BLaER1 treated with 17β-estradiol and CSF1 and Interleukin-3, amounts not matched to agents 10 nM and 100 nM (cell line): ENCODE results near the gene EDNRB.

Experiments used
- H3K27ac ChIP-seq, 11 experiments: shearing (Covaris generic); formaldehyde crosslinking; 2 replicates each; pipeline ENCODE4 v1.8.1; 2022
- H3K27me3 ChIP-seq, 11 experiments: shearing (Covaris generic); formaldehyde crosslinking; 2 replicates each; pipeline ENCODE4 v1.8.1; 2022
- H3K36me3 ChIP-seq, 11 experiments: shearing (Covaris generic); formaldehyde crosslinking; 2 replicates each; pipeline ENCODE4 v1.8.1; 2022
- H3K4me1 ChIP-seq, 10 experiments: shearing (Covaris generic); formaldehyde crosslinking; 2 replicates each; pipeline ENCODE4 v1.8.1; 2022
- H3K4me2 ChIP-seq, 11 experiments: shearing (Covaris generic); formaldehyde crosslinking; 2 replicates each; pipeline ENCODE4 v1.8.1; 2022
- H3K4me3 ChIP-seq, 10 experiments: shearing (Covaris generic); formaldehyde crosslinking; 2 replicates each; pipeline ENCODE4 v1.8.1; 2022
- H3K9ac ChIP-seq, 11 experiments: shearing (Covaris generic); formaldehyde crosslinking; 2 replicates each; pipeline ENCODE4 v1.8.1; 2022
- H3K9me3 ChIP-seq, 11 experiments: shearing (Covaris generic); formaldehyde crosslinking; replicated peaks in 1 of 11; 2 replicates each; pipeline ENCODE4 v1.8.1; 2022
- H4K20me1 ChIP-seq, 11 experiments: shearing (Covaris generic); formaldehyde crosslinking; 2 replicates each; pipeline ENCODE4 v1.8.1; 2022
- Cebpa-rat ChIP-seq, 11 experiments: shearing (Covaris generic); IDR thresholded peaks; 2 replicates each; pipeline ENCODE4 v1.8.1; 2022

EDNRB gene

DNA sequence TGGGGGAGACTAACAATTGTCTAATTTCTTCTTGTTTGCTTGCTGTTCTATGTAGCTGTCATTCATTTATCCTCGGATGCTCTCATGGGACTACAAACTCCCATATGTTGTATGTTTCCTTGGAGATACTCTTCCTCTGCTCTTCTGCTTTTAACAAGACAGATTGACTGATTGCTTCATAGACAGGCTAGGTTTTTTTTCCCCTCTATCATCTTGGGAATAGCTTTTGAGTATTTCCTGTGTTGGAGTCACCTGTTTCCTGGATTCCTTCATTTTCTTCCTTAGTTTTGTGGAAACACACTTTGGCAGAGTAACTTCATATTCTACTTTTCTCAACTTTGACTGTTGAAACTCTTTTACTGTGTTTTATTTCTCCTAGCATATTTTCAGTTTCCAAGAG is 27.6 kb downstream of the EDNRB start:
- Histone ChIP-seq H3K27me3 (no peaks in the 10 kb centered on the region), H3K4me3 (no peak overlapping the region), H3K4me1 (peaks cover 0 to 5% (median 0%) of the 10 kb centered on the region in 10 experiments; a peak in 1 of 20 replicates), H3K4me2 (peak overlapping the region in 2 of 11 experiments; percentile 5; a peak in 2 of 22 replicates), H3K36me3 (no peaks in the 10 kb centered on the region), H3K27ac (0 out of 22 replicates have a peak overlapping the region, but pooled peaks of 2 of the 11 experiments have one; percentile 2 to 11), H3K9ac (no peak overlapping the region), H3K9me3 (no peaks in the 10 kb centered on the region), H4K20me1 (no peaks in the 10 kb centered on the region)
- no peak for TF ChIP-seq Cebpa-rat (IDR thresholded peaks at IDR 0.05)

DNA sequence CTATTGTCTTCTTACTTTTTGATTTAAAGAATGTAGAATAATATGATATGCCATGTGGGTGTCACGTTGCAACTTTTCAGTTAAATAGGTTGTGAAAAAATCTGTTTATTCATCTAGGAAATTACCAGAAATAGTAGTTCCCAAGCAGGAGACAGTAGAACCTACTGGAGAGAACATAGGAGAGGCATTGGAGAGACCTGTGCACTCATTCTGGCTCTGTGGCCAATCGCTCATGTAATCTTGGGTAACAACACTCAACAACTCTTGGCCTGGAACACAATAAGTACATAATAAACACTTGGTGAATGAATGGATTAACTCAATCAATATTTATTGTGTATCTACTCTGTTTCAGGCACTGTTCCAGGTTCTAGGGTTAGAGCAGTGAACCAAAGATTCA is 35.3 kb downstream of the EDNRB start:
- no peak overlapping the region for H3K9ac ChIP-seq
- no peak overlapping the region for H3K4me3 ChIP-seq
- H3K36me3 ChIP-seq, result no peaks in the 10 kb centered on the region
- H3K27ac ChIP-seq, result no peak overlapping the region
- no peaks in the 10 kb centered on the region for H3K9me3 ChIP-seq
- H4K20me1 ChIP-seq, result no peaks in the 10 kb centered on the region
- no peaks in the 10 kb centered on the region for H3K27me3 ChIP-seq
- TF ChIP-seq Cebpa-rat (IDR thresholded peaks at IDR 0.05), result no peak
- H3K4me1 ChIP-seq, result peaks cover 0 to 5% (median 0%) of the 10 kb centered on the region in 10 experiments; a peak in 1 of 20 replicates
- no peak overlapping the region for H3K4me2 ChIP-seq

- no peak for TF ChIP-seq Cebpa-rat (IDR thresholded peaks at IDR 0.05)
- no peaks in the 10 kb centered on the region for H4K20me1 ChIP-seq
- H3K4me1 ChIP-seq, result peaks cover 0 to 3% (median under 1%) of the 10 kb centered on the region in 10 experiments; a peak in 6 of 20 replicates
- H3K27me3 ChIP-seq, result no peaks in the 10 kb centered on the region
- no peak overlapping the region for H3K4me2 ChIP-seq
- no peak overlapping the region for H3K9ac ChIP-seq
- no peak overlapping the region for H3K4me3 ChIP-seq
- H3K9me3 ChIP-seq, result no peaks in the 10 kb centered on the region
- no peaks in the 10 kb centered on the region for H3K36me3 ChIP-seq
- no peak overlapping the region for H3K27ac ChIP-seq
Observed at GRCh38 chr13:77878190-77878589, 40.4 kb downstream of the EDNRB start.

DNA sequence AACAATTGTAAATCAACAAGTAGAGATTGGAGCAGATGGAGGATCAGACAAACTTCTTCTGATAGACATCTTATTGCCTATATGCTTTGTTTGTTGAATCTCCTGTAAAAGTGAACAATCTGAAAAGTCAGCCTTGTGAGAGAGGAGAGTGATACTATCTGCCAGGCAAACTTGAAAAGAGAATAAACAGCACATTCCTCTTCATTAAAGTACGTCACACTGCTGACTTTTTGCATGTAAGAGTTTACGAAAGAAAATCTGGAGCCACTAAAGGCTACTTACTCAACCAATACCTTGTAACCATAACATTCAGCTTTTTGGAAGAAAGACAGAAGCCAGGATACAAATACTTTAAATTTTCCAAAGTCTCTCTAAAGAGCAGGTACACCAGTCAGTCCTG is 42.5 kb downstream of the EDNRB start:
- Histone ChIP-seq H4K20me1 (no peaks in the 10 kb centered on the region), H3K4me2 (no peak overlapping the region), H3K4me1 (peaks cover 0 to 9% (median 6%) of the 10 kb centered on the region in 10 experiments; a peak in 8 of 20 replicates), H3K27me3 (no peaks in the 10 kb centered on the region), H3K27ac (no peak overlapping the region), H3K9ac (no peak overlapping the region), H3K36me3 (no peaks in the 10 kb centered on the region), H3K4me3 (no peak overlapping the region), H3K9me3 (no peaks in the 10 kb centered on the region)
- TF ChIP-seq Cebpa-rat (IDR thresholded peaks at IDR 0.05), result no peak

- Histone ChIP-seq H3K9ac (no peak overlapping the region), H3K4me2 (no peak overlapping the region), H3K36me3 (no peaks in the 10 kb centered on the region), H3K9me3 (0 out of 22 replicates have a peak, but pooled peaks cover 0 to under 1% (median 0%) of the 10 kb centered on the region in 11 experiments), H3K27ac (no peak overlapping the region), H4K20me1 (no peaks in the 10 kb centered on the region), H3K27me3 (no peaks in the 10 kb centered on the region), H3K4me1 (peaks cover 0 to 9% (median 6%) of the 10 kb centered on the region in 10 experiments; a peak in 8 of 20 replicates), H3K4me3 (no peak overlapping the region)
- TF ChIP-seq Cebpa-rat (IDR thresholded peaks at IDR 0.05), result no peak
Observed at GRCh38 chr13:77874406-77874805, 44.2 kb downstream of the EDNRB start.

- Histone ChIP-seq H4K20me1 (no peaks in the 10 kb centered on the region), H3K9ac (no peak overlapping the region), H3K9me3 (peaks cover 0 to 12% (median 3%) of the 10 kb centered on the region in 11 experiments; a peak in 13 of 22 replicates), H3K4me2 (peak overlapping the region in 5 of 11 experiments; percentile 8 to 14 (median 13); a peak in 6 of 22 replicates), H3K27me3 (no peaks in the 10 kb centered on the region), H3K36me3 (no peaks in the 10 kb centered on the region), H3K4me1 (peaks cover 0 to 9% (median 6%) of the 10 kb centered on the region in 10 experiments; a peak in 8 of 20 replicates), H3K4me3 (no peak overlapping the region), H3K27ac (no peak overlapping the region)
- no peak for TF ChIP-seq Cebpa-rat (IDR thresholded peaks at IDR 0.05)
Observed at GRCh38 chr13:77872995-77873394, 45.6 kb downstream of the EDNRB start.

DNA sequence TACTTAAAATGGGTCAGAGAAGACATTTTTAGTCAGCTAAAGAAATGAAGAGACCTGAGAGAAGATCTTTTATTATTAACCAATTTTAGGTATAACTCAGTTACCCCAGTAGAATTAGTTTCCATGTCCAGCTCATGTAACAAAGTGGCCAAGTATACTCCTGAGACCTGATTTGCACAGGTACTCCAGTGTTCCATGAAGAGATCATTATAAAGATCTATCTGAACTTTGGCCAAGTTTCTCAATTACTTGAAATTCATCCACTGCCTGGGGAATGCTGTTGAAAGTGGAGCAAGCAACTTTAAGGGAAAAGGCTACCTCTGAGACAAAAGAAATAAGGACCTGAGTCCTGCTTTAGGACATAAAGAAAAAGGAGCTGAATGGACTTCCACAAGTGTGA is 47.0 kb downstream of the EDNRB start:
- no peak for TF ChIP-seq Cebpa-rat (IDR thresholded peaks at IDR 0.05)

DNA sequence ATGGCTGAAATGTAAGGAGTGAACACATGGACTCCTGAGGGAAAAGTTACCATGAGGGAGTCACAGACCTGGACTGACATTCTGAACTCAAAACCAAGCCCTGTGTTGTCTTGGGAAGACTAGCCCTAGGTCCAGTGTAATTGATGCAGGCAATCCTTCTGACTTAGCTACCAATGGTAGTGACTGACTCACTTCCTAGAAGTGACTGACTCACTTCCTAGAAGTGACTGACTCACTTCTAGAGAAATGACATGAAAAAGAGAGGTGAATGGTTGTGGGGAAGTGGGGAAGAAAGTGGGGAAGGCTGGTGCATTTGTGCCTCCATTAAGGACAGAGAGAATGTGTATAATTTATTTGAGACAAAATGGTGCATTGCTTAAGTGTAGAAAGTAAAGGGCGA is 49.9 kb downstream of the EDNRB start:
- no peaks in the 10 kb centered on the region for H3K36me3 ChIP-seq
- no peak overlapping the region for H3K9ac ChIP-seq
- TF ChIP-seq Cebpa-rat (IDR thresholded peaks at IDR 0.05), result no peak
- no peak overlapping the region for H3K27ac ChIP-seq
- H3K4me3 ChIP-seq, result no peak overlapping the region
- H4K20me1 ChIP-seq, result no peaks in the 10 kb centered on the region
- peaks cover 0 to 9% (median 6%) of the 10 kb centered on the region in 10 experiments; a peak in 9 of 20 replicates for H3K4me1 ChIP-seq
- no peaks in the 10 kb centered on the region for H3K27me3 ChIP-seq
- H3K4me2 ChIP-seq, result no peak overlapping the region
- peaks cover 0 to 24% (median 9%) of the 10 kb centered on the region in 11 experiments; a peak in 13 of 22 replicates for H3K9me3 ChIP-seq

More for the DNA sequence above, 47.0 kb downstream of the EDNRB start:
- peaks cover 0 to 24% (median 9%) of the 10 kb centered on the region in 11 experiments; a peak in 13 of 22 replicates for H3K9me3 ChIP-seq
- H3K36me3 ChIP-seq, result no peaks in the 10 kb centered on the region
- H3K9ac ChIP-seq, result no peak overlapping the region
- H3K27ac ChIP-seq, result no peak overlapping the region
- H4K20me1 ChIP-seq, result no peaks in the 10 kb centered on the region
- H3K4me3 ChIP-seq, result no peak overlapping the region
- H3K4me1 ChIP-seq, result peaks cover 0 to 9% (median 6%) of the 10 kb centered on the region in 10 experiments; a peak in 8 of 20 replicates
- no peak overlapping the region for H3K4me2 ChIP-seq
- no peaks in the 10 kb centered on the region for H3K27me3 ChIP-seq

DNA sequence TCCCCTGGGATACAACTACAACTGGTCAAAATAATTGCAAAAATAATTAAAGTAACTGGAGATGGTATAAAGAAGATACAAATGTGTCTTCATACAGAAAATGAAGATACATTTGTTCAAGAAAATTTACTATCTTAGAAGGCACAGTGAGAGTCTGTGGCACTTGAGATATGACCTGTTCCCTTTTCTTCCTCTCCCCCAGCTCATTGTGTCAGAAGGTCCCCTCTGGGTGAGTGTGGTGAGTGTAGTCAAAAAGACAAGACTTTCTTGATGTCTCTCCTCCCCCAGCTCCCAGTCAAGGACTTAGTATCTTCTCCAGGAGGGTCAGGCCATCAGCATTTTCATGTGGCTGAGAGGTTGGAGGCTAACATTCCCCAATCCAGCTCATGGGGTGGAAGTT is 51.7 kb downstream of the EDNRB start:
- Histone ChIP-seq H3K4me1 (peaks cover 0 to 21% (median 6%) of the 10 kb centered on the region in 10 experiments; a peak in 9 of 20 replicates), H3K36me3 (no peaks in the 10 kb centered on the region), H3K27me3 (no peaks in the 10 kb centered on the region), H3K9ac (no peak overlapping the region), H3K27ac (no peak overlapping the region), H3K9me3 (peaks cover 0 to 24% (median 9%) of the 10 kb centered on the region in 11 experiments; a peak in 13 of 22 replicates), H4K20me1 (no peaks in the 10 kb centered on the region), H3K4me2 (no peak overlapping the region), H3K4me3 (no peak overlapping the region)
- TF ChIP-seq Cebpa-rat (IDR thresholded peaks at IDR 0.05), result no peak

- no peak overlapping the region for H3K9ac ChIP-seq
- no peaks in the 10 kb centered on the region for H3K27me3 ChIP-seq
- no peak overlapping the region for H3K4me3 ChIP-seq
- H3K36me3 ChIP-seq, result no peaks in the 10 kb centered on the region
- no peak for TF ChIP-seq Cebpa-rat (IDR thresholded peaks at IDR 0.05)
- no peak overlapping the region for H3K4me2 ChIP-seq
- H4K20me1 ChIP-seq, result no peaks in the 10 kb centered on the region
- H3K27ac ChIP-seq, result no peak overlapping the region
- peaks cover 3 to 35% (median 16%) of the 10 kb centered on the region in 10 experiments; a peak in 15 of 20 replicates for H3K4me1 ChIP-seq
- peaks cover 0 to 24% (median 9%) of the 10 kb centered on the region in 11 experiments; a peak in 13 of 22 replicates for H3K9me3 ChIP-seq
Observed at GRCh38 chr13:77865622-77866021, 53.0 kb downstream of the EDNRB start.
